Measurements from ENCODE around the gene NXPE4.
"Not testable (repeated sequence)": the region's sequence is repeated elsewhere in the genome, so short reads cannot be mapped to it uniquely, and the experiment has no call there.

NXPE4 gene

GRCh38 chr11:114609429-114609828, 13.8 kb upstream of the NXPE4 start:
- DNase-seq, result no peak

GRCh38 chr11:114608605-114609004, 13.0 kb upstream of the NXPE4 start:
- not testable (repeated sequence) for DNase-seq

GRCh38 chr11:114607753-114608459, 12.3 kb upstream of the NXPE4 start:
- no peak for DNase-seq

GRCh38 chr11:114606802-114607075, 11.2 kb upstream of the NXPE4 start:
- not testable (repeated sequence) for DNase-seq

GRCh38 chr11:114606003-114606801, 10.6 kb upstream of the NXPE4 start:
- no peak for DNase-seq

- no peak for DNase-seq
These were observed 9.8 kb upstream of the NXPE4 start for GRCh38 chr11:114605370-114605769.

- no peak for DNase-seq
These were observed 9.3 kb upstream of the NXPE4 start for GRCh38 chr11:114604886-114605285.

GRCh38 chr11:114604179-114604813, 8.7 kb upstream of the NXPE4 start:
- DNase-seq, result no peak

GRCh38 chr11:114603151-114603550, 7.6 kb upstream of the NXPE4 start:
- not testable (repeated sequence) for DNase-seq

GRCh38 chr11:114598461-114598860, 2.9 kb upstream of the NXPE4 start:
- no peak for DNase-seq

GRCh38 chr11:114596175-114596919, 761 bp upstream of the NXPE4 start:
- DNase-seq, result no peak

GRCh38 chr11:114594703-114595102, 883 bp downstream of the NXPE4 start:
- DNase-seq, result no peak

- no peak for DNase-seq
These were observed 8.1 kb downstream of the NXPE4 start for GRCh38 chr11:114587398-114587953.

GRCh38 chr11:114586797-114587196, 8.8 kb downstream of the NXPE4 start:
- DNase-seq, result no peak

GRCh38 chr11:114571712-114572111, 23.9 kb downstream of the NXPE4 start:
- DNase-seq, result no peak

GRCh38 chr11:114569801-114570200, 25.8 kb downstream of the NXPE4 start:
- DNase-seq, result no peak

GRCh38 chr11:114566276-114566675, 29.3 kb downstream of the NXPE4 start:
- DNase-seq, result no peak

- DNase-seq, result no peak
These were observed 30.8 kb downstream of the NXPE4 start for GRCh38 chr11:114564831-114565230.

GRCh38 chr11:114563077-114563476, 32.5 kb downstream of the NXPE4 start:
- no peak for DNase-seq

GRCh38 chr11:114562166-114562916, 33.2 kb downstream of the NXPE4 start:
- DNase-seq, result no peak

- no peak for DNase-seq
These were observed 35.9 kb downstream of the NXPE4 start, which contains the start of gene NXPE1 for GRCh38 chr11:114559425-114560310. TSS of gene NXPE1 (minus strand) at chr11:114559881. CDS start at chr11:114551201, 8,680 bp downstream.

Data from NCI-H187 (cell line).